SK-N-MC (cell line): ENCODE measurements around the gene DYNC2H1.

Source experiments
- EZH2 ChIP-seq: fragments of 200-600 bp; sonication (generic); IDR thresholded peaks from one replicate; pipeline ENCODE4 v1.6.1; 2017; ENCODE audit warnings: antibody characterized with exemption
- POLR2AphosphoS5 ChIP-seq: IDR thresholded peaks from 2 replicates; pipeline ENCODE4 v1.6.1; 2012; ENCODE audit warnings: mild to moderate bottlenecking, low read depth, low read length, borderline replicate concordance

DNA sequence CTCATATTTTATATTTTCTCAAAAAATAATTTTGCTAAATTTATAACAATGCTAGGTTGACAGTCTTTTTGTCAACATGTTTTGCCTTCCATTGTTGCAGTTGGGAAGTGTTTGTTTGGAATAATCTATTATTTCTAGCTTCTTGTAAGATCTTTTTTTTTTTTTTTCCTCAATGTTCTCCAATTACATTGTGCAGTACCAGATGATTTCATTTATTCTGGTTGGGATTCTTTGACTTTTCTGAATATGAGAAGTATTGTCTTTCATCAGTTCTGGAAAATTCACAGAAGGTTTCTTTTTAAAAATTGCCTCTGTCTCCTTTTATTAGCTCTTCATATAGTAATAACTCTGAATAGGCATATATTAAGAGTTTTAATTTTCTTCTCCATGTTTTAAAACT lies 245.4 kb downstream of the DYNC2H1 start:
- TF ChIP-seq POLR2AphosphoS5: no peak
- no peak for TF ChIP-seq EZH2
